WI38 (cell line): Measurements from ENCODE around the gene SEZ6.

Source experiments
- H3K4me3 ChIP-seq: 2 replicates; pipeline ENCODE4 v1.5.1; 2011; ENCODE audit warnings: low read depth, mild to moderate bottlenecking, control low read depth, low read length
- TF ChIP-seq, protein P1 (sequence below): IDR thresholded peaks from 2 replicates; pipeline ENCODE4 v1.5.1; 2012; ENCODE audit warnings: low read depth, mild to moderate bottlenecking, control low read depth, low read length

The SEZ6 gene

GRCh38 chr17:28908640-28909167 lies 97.1 kb downstream of the SEZ6 start:
- TF ChIP-seq, protein P1, sequence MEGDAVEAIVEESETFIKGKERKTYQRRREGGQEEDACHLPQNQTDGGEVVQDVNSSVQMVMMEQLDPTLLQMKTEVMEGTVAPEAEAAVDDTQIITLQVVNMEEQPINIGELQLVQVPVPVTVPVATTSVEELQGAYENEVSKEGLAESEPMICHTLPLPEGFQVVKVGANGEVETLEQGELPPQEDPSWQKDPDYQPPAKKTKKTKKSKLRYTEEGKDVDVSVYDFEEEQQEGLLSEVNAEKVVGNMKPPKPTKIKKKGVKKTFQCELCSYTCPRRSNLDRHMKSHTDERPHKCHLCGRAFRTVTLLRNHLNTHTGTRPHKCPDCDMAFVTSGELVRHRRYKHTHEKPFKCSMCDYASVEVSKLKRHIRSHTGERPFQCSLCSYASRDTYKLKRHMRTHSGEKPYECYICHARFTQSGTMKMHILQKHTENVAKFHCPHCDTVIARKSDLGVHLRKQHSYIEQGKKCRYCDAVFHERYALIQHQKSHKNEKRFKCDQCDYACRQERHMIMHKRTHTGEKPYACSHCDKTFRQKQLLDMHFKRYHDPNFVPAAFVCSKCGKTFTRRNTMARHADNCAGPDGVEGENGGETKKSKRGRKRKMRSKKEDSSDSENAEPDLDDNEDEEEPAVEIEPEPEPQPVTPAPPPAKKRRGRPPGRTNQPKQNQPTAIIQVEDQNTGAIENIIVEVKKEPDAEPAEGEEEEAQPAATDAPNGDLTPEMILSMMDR = no peak
- no peak overlapping the region for H3K4me3 ChIP-seq

GRCh38 chr17:28907709-28908475 lies 97.9 kb downstream of the SEZ6 start:
- no peak overlapping the region for H3K4me3 ChIP-seq
- TF ChIP-seq, protein P1 = no peak

- H3K4me3 ChIP-seq = no peak overlapping the region
- TF ChIP-seq, protein P1 = no peak
Measured at GRCh38 chr17:28906706-28907438, 99.0 kb downstream of the SEZ6 start.

DNA sequence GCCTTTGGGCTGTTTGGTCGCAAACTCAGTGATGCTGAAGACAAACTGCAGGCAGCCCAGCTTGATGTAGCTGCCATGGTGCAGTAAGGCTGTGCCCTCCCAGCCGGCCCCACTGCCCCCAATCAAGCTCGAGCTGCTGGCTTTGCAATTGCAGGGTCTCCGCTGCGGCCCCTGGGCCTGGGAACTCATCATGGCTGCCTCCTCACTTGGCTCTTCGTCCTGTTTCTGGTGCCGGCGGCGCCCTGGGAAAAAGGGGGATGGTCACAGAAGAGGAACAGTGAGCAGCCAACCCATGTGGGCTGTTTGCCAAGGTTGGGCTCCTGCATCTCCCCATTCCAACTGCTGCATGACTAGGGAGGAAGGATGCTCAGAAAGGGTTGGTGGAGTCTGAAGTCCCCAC lies 99.6 kb downstream of the SEZ6 start:
- TF ChIP-seq, protein P1 = no peak

More for the DNA sequence above, 99.6 kb downstream of the SEZ6 start:
- no peak overlapping the region for H3K4me3 ChIP-seq
